Smooth muscle cell (in vitro differentiated cells): ENCODE measurements around the gene PSMD7. TPM values are rescaled to one million over a fixed set of nuclear protein-coding genes. Genes with fewer than 3 reads are reported as not detected.

ENCODE experiments used
- DNase-seq: peaks from one replicate; lab custom pipeline; 2025; ENCODE audit not compliant: unreplicated experiment; lab: John Stamatoyannopoulos, UW
- H2AFZ ChIP-seq: fragments of 200-600 bp; sonication (generic); 2 replicates; pipeline ENCODE4 v1.6.0; 2016; ENCODE audit warnings: antibody characterized with exemption, low read depth, mild to moderate bottlenecking
- H3F3A ChIP-seq: fragments of 200-600 bp; sonication (generic); 2 replicates; pipeline ENCODE4 v1.6.0; 2017; ENCODE audit warnings: antibody characterized with exemption, low read depth
- H3K27ac ChIP-seq: fragments of 200-600 bp; sonication (generic); 2 replicates; pipeline ENCODE4 v1.5.1; 2016; ENCODE audit warnings: low read depth, mild to moderate bottlenecking
- H3K27me3 ChIP-seq: fragments of 200-600 bp; sonication (generic); 2 replicates; pipeline ENCODE4 v1.6.1; 2016; ENCODE audit warnings: low read depth, mild to moderate bottlenecking
- H3K36me3 ChIP-seq: fragments of 200-600 bp; sonication (generic); 2 replicates; pipeline ENCODE4 v1.5.1; 2016; ENCODE audit warnings: low read depth
- H3K4me1 ChIP-seq: fragments of 200-600 bp; sonication (generic); 2 replicates; pipeline ENCODE4 v1.5.1; 2016; ENCODE audit warnings: low read depth
- H3K4me2 ChIP-seq: fragments of 200-600 bp; sonication (generic); 2 replicates; pipeline ENCODE4 v1.6.0; 2016; ENCODE audit warnings: mild to moderate bottlenecking
- H3K4me3 ChIP-seq: fragments of 200-600 bp; sonication (generic); 2 replicates; pipeline ENCODE4 v1.5.1; 2016; ENCODE audit warnings: mild to moderate bottlenecking
- H3K79me2 ChIP-seq: fragments of 200-600 bp; sonication (generic); 2 replicates; pipeline ENCODE4 v1.6.0; 2016; ENCODE audit warnings: low read depth, mild to moderate bottlenecking
- H3K9ac ChIP-seq: fragments of 200-600 bp; sonication (generic); 2 replicates; pipeline ENCODE4 v1.6.0; 2016; ENCODE audit warnings: low read depth
- H3K9me3 ChIP-seq: fragments of 200-600 bp; sonication (generic); replicated peaks from 2 replicates; pipeline ENCODE4 v1.5.1; 2016; ENCODE audit warnings: low read depth
- H4K20me1 ChIP-seq: fragments of 200-600 bp; sonication (generic); 2 replicates; pipeline ENCODE4 v1.6.0; 2016; ENCODE audit warnings: low read depth
- WGBS: methylation state at CpG from one replicate; pipeline ENCODE4 v1.1.7; 2016; ENCODE audit warnings: low lambda C conversion rate; 5-methylcytosine and 5-hydroxymethylcytosine counted together
- polyA plus RNA-seq: library from polyadenylated mRNA; unstranded; fragments of >200 nt; fragmentation: Nextera tagmentation; extraction: Ambion mirVana; gene quantifications from 2 replicates; pipeline ENCODE4 v1.2.1, GENCODE V29; 2016
- total RNA-seq: library from RNA; depleted of rRNA; stranded (reverse); fragments of >200 nt; gene quantifications from 2 replicates; pipeline ENCODE4 v1.2.3, GENCODE V29; 2014
- TF ChIP-seq, protein P1 (sequence below): fragments of 200-600 bp; sonication (generic); IDR thresholded peaks from 2 replicates; pipeline ENCODE4 v1.5.1; 2017; ENCODE audit warnings: borderline replicate concordance, mild to moderate bottlenecking, antibody characterized with exemption; ENCODE audit not compliant: insufficient read depth, poor library complexity, severe bottlenecking

The PSMD7 gene
- total and polyA plus RNA-seq, 2 experiments from 2014 or later: 79.9 to 137 TPM

DNA sequence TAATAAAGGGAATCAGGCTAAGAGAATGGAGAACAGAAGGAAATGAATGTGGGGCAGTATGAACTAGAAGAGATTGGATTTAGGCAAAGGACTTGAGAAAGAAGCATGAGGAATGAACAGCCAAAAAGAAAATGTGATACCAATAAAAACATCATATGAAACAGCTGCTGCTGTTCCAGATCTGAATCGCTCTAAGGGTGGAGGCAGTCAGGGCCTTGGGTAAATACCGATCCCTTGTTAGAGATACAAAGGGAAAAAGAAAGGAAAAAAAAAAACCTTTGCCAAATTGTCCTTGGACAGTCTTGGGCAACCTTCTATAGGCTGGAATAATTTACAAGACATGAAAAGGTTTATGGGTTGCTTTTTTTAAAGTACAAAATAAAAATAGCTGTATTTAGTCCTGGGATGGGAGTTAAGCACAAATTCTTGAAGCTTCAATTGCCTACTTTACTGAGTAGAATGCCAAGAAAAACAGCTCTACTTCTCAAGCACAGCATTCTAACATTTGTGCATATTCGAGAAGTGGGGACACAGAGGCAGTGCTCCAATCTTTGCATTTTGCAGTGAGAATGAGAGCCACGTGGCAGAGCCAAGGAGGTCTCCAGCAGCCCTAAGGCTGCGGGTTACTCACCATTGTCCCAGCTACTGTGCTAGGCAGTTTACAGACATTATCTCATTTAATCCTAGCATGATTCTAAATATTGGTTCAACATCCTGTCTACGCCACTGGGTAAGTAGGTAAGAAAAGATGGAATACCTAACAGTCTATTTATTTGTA, 43.3 kb upstream of the PSMD7 start:
- WGBS: 82% methylated on average over 6 of the region's 6 CpGs

DNA sequence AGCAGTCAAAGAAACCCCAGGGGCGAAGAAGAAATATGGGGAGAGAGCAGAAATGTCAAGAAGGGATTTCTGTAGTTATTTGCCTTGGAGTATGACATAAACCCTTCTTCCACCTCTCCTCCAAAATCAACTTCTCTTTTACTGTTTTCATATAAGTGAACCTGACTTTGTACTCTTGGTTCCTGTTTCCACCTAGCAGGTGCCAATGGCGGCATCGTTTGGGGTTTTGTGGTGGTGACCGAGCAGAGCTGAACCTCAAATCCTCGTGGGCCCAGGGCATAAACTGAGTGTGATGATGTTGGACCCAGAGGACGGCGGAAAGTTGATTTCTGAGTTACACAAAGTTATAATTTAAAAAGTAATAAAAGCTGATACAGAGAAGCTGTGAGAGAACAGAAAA, 39.6 kb upstream of the PSMD7 start:
- no peaks in the 10 kb centered on the region for H3K4me1 ChIP-seq
- H3K36me3 ChIP-seq: no peaks in the 10 kb centered on the region
- H3K27ac ChIP-seq: no peak overlapping the region
- DNase-seq: no peak
- no peaks in the 10 kb centered on the region for H3K27me3 ChIP-seq
- no peak overlapping the region for H3K4me2 ChIP-seq
- no peaks in the 10 kb centered on the region for H3F3A ChIP-seq
- 92% methylated on average over 7 of the region's 7 CpGs for WGBS
- no peak overlapping the region for H2AFZ ChIP-seq
- H3K4me3 ChIP-seq: no peak overlapping the region
- H4K20me1 ChIP-seq: no peaks in the 10 kb centered on the region
- no peak overlapping the region for H3K9ac ChIP-seq
- no peaks in the 10 kb centered on the region for H3K79me2 ChIP-seq
- no peaks in the 10 kb centered on the region for H3K9me3 ChIP-seq
- TF ChIP-seq, protein P1, sequence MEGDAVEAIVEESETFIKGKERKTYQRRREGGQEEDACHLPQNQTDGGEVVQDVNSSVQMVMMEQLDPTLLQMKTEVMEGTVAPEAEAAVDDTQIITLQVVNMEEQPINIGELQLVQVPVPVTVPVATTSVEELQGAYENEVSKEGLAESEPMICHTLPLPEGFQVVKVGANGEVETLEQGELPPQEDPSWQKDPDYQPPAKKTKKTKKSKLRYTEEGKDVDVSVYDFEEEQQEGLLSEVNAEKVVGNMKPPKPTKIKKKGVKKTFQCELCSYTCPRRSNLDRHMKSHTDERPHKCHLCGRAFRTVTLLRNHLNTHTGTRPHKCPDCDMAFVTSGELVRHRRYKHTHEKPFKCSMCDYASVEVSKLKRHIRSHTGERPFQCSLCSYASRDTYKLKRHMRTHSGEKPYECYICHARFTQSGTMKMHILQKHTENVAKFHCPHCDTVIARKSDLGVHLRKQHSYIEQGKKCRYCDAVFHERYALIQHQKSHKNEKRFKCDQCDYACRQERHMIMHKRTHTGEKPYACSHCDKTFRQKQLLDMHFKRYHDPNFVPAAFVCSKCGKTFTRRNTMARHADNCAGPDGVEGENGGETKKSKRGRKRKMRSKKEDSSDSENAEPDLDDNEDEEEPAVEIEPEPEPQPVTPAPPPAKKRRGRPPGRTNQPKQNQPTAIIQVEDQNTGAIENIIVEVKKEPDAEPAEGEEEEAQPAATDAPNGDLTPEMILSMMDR: no peak

More for the DNA sequence above, 43.3 kb upstream of the PSMD7 start:
- no peaks in the 10 kb centered on the region for H3K4me1 ChIP-seq
- TF ChIP-seq, protein P1: no peak
- no peaks in the 10 kb centered on the region for H3K9me3 ChIP-seq
- DNase-seq: no peak
- no peaks in the 10 kb centered on the region for H3F3A ChIP-seq
- H3K27ac ChIP-seq: no peak overlapping the region
- no peak overlapping the region for H3K9ac ChIP-seq
- no peak overlapping the region for H3K4me3 ChIP-seq
- no peak overlapping the region for H3K4me2 ChIP-seq
- H3K36me3 ChIP-seq: no peaks in the 10 kb centered on the region
- H3K27me3 ChIP-seq: no peaks in the 10 kb centered on the region
- no peaks in the 10 kb centered on the region for H4K20me1 ChIP-seq
- H2AFZ ChIP-seq: no peak overlapping the region
- H3K79me2 ChIP-seq: no peaks in the 10 kb centered on the region

DNA sequence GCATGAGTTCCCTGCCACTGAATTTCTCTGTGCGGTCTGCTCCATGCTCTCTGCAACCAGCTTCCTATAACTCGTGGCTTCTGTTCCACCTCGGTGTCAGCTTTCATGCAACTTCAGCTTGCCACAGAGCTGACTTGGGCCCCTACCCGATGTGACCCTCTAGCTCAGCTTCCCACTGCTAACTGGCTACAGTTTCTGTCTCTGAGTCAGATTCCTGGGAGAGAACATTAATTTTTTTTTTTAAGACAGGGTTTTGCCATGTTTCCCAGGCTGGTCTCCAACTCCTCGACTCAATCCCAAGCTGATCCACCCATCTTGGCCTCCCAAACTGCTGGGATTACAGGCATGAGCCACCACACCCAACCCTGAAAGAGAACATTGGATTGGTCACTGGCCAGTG, 35.5 kb upstream of the PSMD7 start:
- no peak overlapping the region for H3K9ac ChIP-seq
- H3K4me2 ChIP-seq: no peak overlapping the region
- no peaks in the 10 kb centered on the region for H3K9me3 ChIP-seq
- H3K36me3 ChIP-seq: no peaks in the 10 kb centered on the region
- no peak overlapping the region for H3K4me3 ChIP-seq
- H2AFZ ChIP-seq: no peak overlapping the region
- H3K27me3 ChIP-seq: no peaks in the 10 kb centered on the region
- TF ChIP-seq, protein P1: no peak
- no peaks in the 10 kb centered on the region for H3F3A ChIP-seq
- no peaks in the 10 kb centered on the region for H4K20me1 ChIP-seq
- 94% methylated on average over 5 of the region's 5 CpGs for WGBS
- no peaks in the 10 kb centered on the region for H3K4me1 ChIP-seq
- no peak overlapping the region for H3K27ac ChIP-seq
- DNase-seq: no peak
- no peaks in the 10 kb centered on the region for H3K79me2 ChIP-seq

DNA sequence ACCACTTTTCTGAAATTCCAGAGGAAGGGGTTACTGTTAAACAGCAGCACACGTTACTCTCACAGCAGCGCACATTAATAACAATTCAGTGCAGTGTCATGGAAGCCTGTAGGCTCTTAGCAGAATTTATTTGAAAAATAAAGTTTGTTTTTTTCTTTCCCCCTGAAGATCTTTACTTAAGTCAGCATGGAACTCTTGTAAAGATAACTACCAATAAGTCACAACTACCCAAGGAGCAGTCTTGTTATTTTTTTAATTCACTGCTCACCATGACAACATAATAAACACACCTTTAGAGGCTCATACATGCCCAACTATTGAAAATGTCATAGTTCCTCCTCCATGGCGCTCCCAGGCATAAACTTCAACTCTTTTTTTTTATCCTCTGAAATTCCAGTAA, 31.8 kb upstream of the PSMD7 start:
- WGBS: 66% methylated on average over 3 of the region's 3 CpGs
- TF ChIP-seq, protein P1: no peak

More for the DNA sequence above, 31.8 kb upstream of the PSMD7 start:
- H3K36me3 ChIP-seq: no peaks in the 10 kb centered on the region
- no peak overlapping the region for H3K27ac ChIP-seq
- H3K4me2 ChIP-seq: no peak overlapping the region
- H2AFZ ChIP-seq: no peak overlapping the region
- H4K20me1 ChIP-seq: no peaks in the 10 kb centered on the region
- no peaks in the 10 kb centered on the region for H3F3A ChIP-seq
- no peak for DNase-seq
- H3K9ac ChIP-seq: no peak overlapping the region
- H3K4me1 ChIP-seq: no peaks in the 10 kb centered on the region
- H3K79me2 ChIP-seq: no peaks in the 10 kb centered on the region
- no peaks in the 10 kb centered on the region for H3K27me3 ChIP-seq
- H3K9me3 ChIP-seq: no peaks in the 10 kb centered on the region
- H3K4me3 ChIP-seq: no peak overlapping the region
